GM23338 (cell line): ENCODE data around the gene CTNNA2. TPM values are rescaled to one million over a fixed set of nuclear protein-coding genes. Genes with fewer than 3 reads are reported as not detected.

ENCODE experiments used
- ATAC-seq: fragments of 200-7000 bp; cut with Tn5 transposase; 3 replicates; pipeline ENCODE4 v1.9.1; 2020
- DNase-seq: peaks from one replicate; pipeline ENCODE4 v3.0.0-alpha.2; 2015; ENCODE audit warnings: low spot score
- H2AFZ ChIP-seq: fragments of 200-600 bp; sonication (generic); 2 replicates; pipeline ENCODE4 v1.8.0; 2016; ENCODE audit warnings: antibody characterized with exemption, mild to moderate bottlenecking, moderate library complexity
- H3F3A ChIP-seq: fragments of 200-600 bp; sonication (generic); replicated peaks from 2 replicates; pipeline ENCODE4 v1.8.0; 2017; ENCODE audit warnings: antibody characterized with exemption, mixed run types, low read depth
- H3K27ac ChIP-seq: fragments of 200-600 bp; sonication (generic); 2 replicates; pipeline ENCODE4 v1.6.1; 2016; ENCODE audit warnings: low read depth
- H3K27me3 ChIP-seq: fragments of 200-600 bp; sonication (generic); 2 replicates; pipeline ENCODE4 v1.8.0; 2016; ENCODE audit warnings: mild to moderate bottlenecking, mixed run types, moderate library complexity; ENCODE audit not compliant: insufficient read depth
- H3K36me3 ChIP-seq: fragments of 200-600 bp; sonication (generic); 2 replicates; pipeline ENCODE4 v1.8.0; 2016; ENCODE audit warnings: mild to moderate bottlenecking; ENCODE audit not compliant: insufficient read depth
- H3K4me1 ChIP-seq: fragments of 200-600 bp; sonication (generic); 2 replicates; pipeline ENCODE4 v1.8.0; 2016; ENCODE audit warnings: mild to moderate bottlenecking, moderate library complexity; ENCODE audit not compliant: insufficient read depth
- H3K4me2 ChIP-seq: fragments of 200-600 bp; sonication (generic); 2 replicates; pipeline ENCODE4 v1.7.1; 2017; ENCODE audit warnings: mixed run types
- H3K4me3 ChIP-seq: fragments of 200-600 bp; sonication (generic); 2 replicates; pipeline ENCODE4 v1.6.1; 2016; ENCODE audit warnings: mixed run types
- H3K79me2 ChIP-seq: fragments of 200-600 bp; sonication (generic); replicated peaks from 2 replicates; pipeline ENCODE4 v1.8.0; 2017; ENCODE audit warnings: mild to moderate bottlenecking; ENCODE audit not compliant: insufficient read depth
- H3K9me2 ChIP-seq: fragments of 200-600 bp; sonication (generic); 2 replicates; pipeline ENCODE4 v1.8.0; 2017; ENCODE audit not compliant: insufficient read depth
- H4K20me1 ChIP-seq: fragments of 200-600 bp; sonication (generic); replicated peaks from 2 replicates; pipeline ENCODE4 v1.8.0; 2017; ENCODE audit warnings: mild to moderate bottlenecking; ENCODE audit not compliant: insufficient read depth
- H3K27ac Mint-ChIP-seq: 2 replicates; pipeline ENCODE4 v1.8.0; 2020; ENCODE audit warnings: inconsistent platforms, mild to moderate bottlenecking, moderate library complexity, mixed read lengths
- H3K27me3 Mint-ChIP-seq: 3 replicates; pipeline ENCODE4 v1.8.0; 2022; ENCODE audit warnings: low read depth, mild to moderate bottlenecking, moderate library complexity, mixed read lengths, inconsistent platforms; ENCODE audit not compliant: insufficient read depth, poor library complexity
- H3K36me3 Mint-ChIP-seq: 3 replicates; pipeline ENCODE4 v1.8.0; 2021; ENCODE audit warnings: low read depth, mild to moderate bottlenecking, inconsistent platforms, moderate library complexity, mixed read lengths
- H3K4me1 Mint-ChIP-seq: 3 replicates; pipeline ENCODE4 v1.8.0; 2020; ENCODE audit warnings: mild to moderate bottlenecking, inconsistent platforms, mixed read lengths
- H3K4me3 Mint-ChIP-seq: 3 replicates; pipeline ENCODE4 v1.8.0; 2021; ENCODE audit warnings: moderate library complexity, mild to moderate bottlenecking, inconsistent platforms, mixed read lengths
- H3K9me3 Mint-ChIP-seq: 3 replicates; pipeline ENCODE4 v1.8.0; 2020; ENCODE audit warnings: moderate library complexity, mild to moderate bottlenecking, inconsistent platforms, mixed read lengths
- CREB1 ChIP-seq: fragments of 250-450 bp; sonication (Bioruptor Pico); IDR thresholded peaks from 2 replicates; pipeline ENCODE4 v1.5.0; 2020; ENCODE audit warnings: low read depth, mild to moderate bottlenecking, moderate library complexity
- CTCF ChIP-seq, 2 experiments: fragments of 200-600 bp in 1 of 2; sonication (generic) in 1 of 2; conservative IDR thresholded peaks; 2 replicates each; pipeline versions ENCODE4 v1.5.1 to v1.6.1; 2016 to 2017; ENCODE audit warnings: antibody characterized with exemption in 2 of 2, low read depth in 2 of 2, mild to moderate bottlenecking in 2 of 2, moderate library complexity in 1 of 2
- ETS1 ChIP-seq: IDR thresholded peaks from 2 replicates; pipeline ENCODE4 v1.6.1; 2016; ENCODE audit warnings: antibody characterized with exemption
- EZH2 ChIP-seq: fragments of 200-600 bp; sonication (generic); IDR thresholded peaks from one replicate; pipeline ENCODE4 v1.8.0; 2017; ENCODE audit warnings: antibody characterized with exemption, mild to moderate bottlenecking, low read depth; ENCODE audit not compliant: unreplicated experiment
- EZH2phosphoT487 ChIP-seq: fragments of 200-600 bp; sonication (generic); IDR thresholded peaks from one replicate; pipeline ENCODE4 v1.8.1; 2018; ENCODE audit warnings: antibody characterized with exemption; ENCODE audit not compliant: unreplicated experiment
- JUNB ChIP-seq: IDR thresholded peaks from one replicate; pipeline ENCODE4 v1.6.1; 2016; ENCODE audit warnings: antibody characterized with exemption; ENCODE audit not compliant: unreplicated experiment
- NANOG ChIP-seq: IDR thresholded peaks from 2 replicates; pipeline ENCODE4 v1.6.1; 2016; ENCODE audit warnings: antibody characterized with exemption, borderline replicate concordance
- POLR2AphosphoS5 ChIP-seq: IDR thresholded peaks from 2 replicates; pipeline ENCODE4 v1.6.1; 2016; ENCODE audit warnings: antibody characterized with exemption, low read depth
- REST ChIP-seq: IDR thresholded peaks from one replicate; pipeline ENCODE4 v1.6.1; 2018; ENCODE audit warnings: antibody characterized with exemption; ENCODE audit not compliant: unreplicated experiment
- STAT1 ChIP-seq: IDR thresholded peaks from one replicate; pipeline ENCODE4 v1.6.1; 2016; ENCODE audit warnings: antibody characterized with exemption; ENCODE audit not compliant: unreplicated experiment
- ZNF114 ChIP-seq: fragments of 250-450 bp; sonication (Bioruptor Pico); IDR thresholded peaks from 2 replicates; pipeline ENCODE4 v1.5.0; 2020; ENCODE audit warnings: mild to moderate bottlenecking, moderate library complexity
- ZNF331 ChIP-seq: fragments of 250-450 bp; sonication (Bioruptor Pico); IDR thresholded peaks from 2 replicates; pipeline ENCODE4 v1.5.0; 2020; ENCODE audit warnings: low read depth, mild to moderate bottlenecking, moderate library complexity
- ZNF462 ChIP-seq: fragments of 250-450 bp; sonication (Bioruptor Pico); IDR thresholded peaks from 2 replicates; pipeline ENCODE4 v1.5.0; 2020; ENCODE audit warnings: mild to moderate bottlenecking, moderate library complexity
- polyA plus RNA-seq: library from polyadenylated mRNA; unstranded; fragments of >200 nt; fragmentation: Nextera tagmentation; extraction: Ambion mirVana; gene quantifications from 2 replicates; pipeline ENCODE4 v1.2.1, GENCODE V29; 2016
- total RNA-seq: library from RNA; depleted of rRNA; stranded (reverse); fragments of >200 nt; shearing (Covaris generic); gene quantifications from 2 replicates; pipeline ENCODE4 v1.2.3, GENCODE V29; 2014

CTNNA2 gene
- total and polyA plus RNA-seq, 2 experiments from 2014 or later = 6.4 to 15.6 TPM

- H3K36me3 ChIP-seq = no peaks in the 10 kb centered on the region
- H3K4me1 ChIP-seq = no peaks in the 10 kb centered on the region; the same call in 1 of the 2 replicates
- H3K9me2 ChIP-seq = no peaks in the 10 kb centered on the region
- Mint-ChIP-seq H3K27me3 (no peaks in the 10 kb centered on the region), H3K36me3 (no peaks in the 10 kb centered on the region), H3K4me1 (peaks cover 11% of the 10 kb centered on the region; the same call in 2 of the 3 replicates), H3K27ac (peak overlapping the region; percentile 78), H3K9me3 (no peaks in the 10 kb centered on the region), H3K4me3 (no peak overlapping the region)
- H3K4me2 ChIP-seq = no peak overlapping the region
- DNase-seq (no peak), ATAC-seq (no peak)
- H3K27me3 ChIP-seq = no peaks in the 10 kb centered on the region
- no peak for TF ChIP-seq ZNF114
- no peak for TF ChIP-seq ETS1
- TF ChIP-seq EZH2phosphoT487 = no peak
- no peak for TF ChIP-seq STAT1
- TF ChIP-seq POLR2AphosphoS5 = no peak
- no peak for TF ChIP-seq JUNB
- no peak for TF ChIP-seq CREB1 (CRISPR knock-in tag)
- no peak for TF ChIP-seq CTCF (conservative IDR thresholded peaks at IDR 0.05; ENCODE audit: low read depth in 2 of 2)
- no peak for TF ChIP-seq REST
- TF ChIP-seq ZNF331 (CRISPR knock-in tag) = no peak
- TF ChIP-seq ZNF462 (CRISPR knock-in tag) = no peak
- TF ChIP-seq NANOG = no peak
- no peak for TF ChIP-seq EZH2
- H3F3A ChIP-seq = no peaks in the 10 kb centered on the region
- no peaks in the 10 kb centered on the region for H4K20me1 ChIP-seq
- H3K27ac ChIP-seq = no peak overlapping the region
- no peak overlapping the region for H2AFZ ChIP-seq
- H3K4me3 ChIP-seq = no peak overlapping the region
- no peaks in the 10 kb centered on the region for H3K79me2 ChIP-seq
Measured at GRCh38 chr2:79612999-79613398, 100.1 kb downstream of the CTNNA2 start.
